HL-60 (cell line): ENCODE data around the gene IFT81.
"Not testable (repeated sequence)": the region's sequence is repeated elsewhere in the genome, so short reads cannot be mapped to it uniquely, and the experiment has no call there.

ENCODE experiments used
- CTCF ChIP-seq: IDR thresholded peaks from one replicate; pipeline ENCODE4 v1.5.1; 2011; ENCODE audit warnings: low read length, control low read depth, inconsistent platforms; ENCODE audit not compliant: insufficient read depth
- POLR2AphosphoS5 ChIP-seq: IDR thresholded peaks from 2 replicates; pipeline ENCODE4 v1.6.1; 2012; ENCODE audit warnings: low read depth
- REST ChIP-seq: IDR thresholded peaks from 2 replicates; pipeline ENCODE4 v1.6.1; 2012; ENCODE audit warnings: low read depth; ENCODE audit not compliant: insufficient replicate concordance

- TF ChIP-seq CTCF, POLR2AphosphoS5, REST: not testable (repeated sequence)
Observed at GRCh38 chr12:110255890-110256456, 131.8 kb downstream of the IFT81 start.
